DMS53 (cell line): ENCODE measurements around the gene ABCA12.

Experiments used
- DNase-seq: peaks from one replicate; lab custom pipeline; 2025; lab: John Stamatoyannopoulos, UW

Gene ABCA12

GRCh38 chr2:215136669-215137328 lies 1.6 kb downstream of the ABCA12 start:
- no peak for DNase-seq

GRCh38 chr2:215120401-215120800 lies 18.0 kb downstream of the ABCA12 start:
- no peak for DNase-seq

- DNase-seq, result no peak
These were observed 18.6 kb downstream of the ABCA12 start for GRCh38 chr2:215119847-215120246.

- DNase-seq, result no peak
These were observed 27.5 kb downstream of the ABCA12 start for GRCh38 chr2:215110918-215111317.

GRCh38 chr2:215107216-215108056 lies 31.0 kb downstream of the ABCA12 start:
- no peak for DNase-seq

- no peak for DNase-seq
These were observed 32.6 kb downstream of the ABCA12 start for GRCh38 chr2:215105607-215106354.

GRCh38 chr2:215104226-215104625 lies 34.2 kb downstream of the ABCA12 start:
- DNase-seq, result no peak

- no peak for DNase-seq
These were observed 39.6 kb downstream of the ABCA12 start for GRCh38 chr2:215098875-215099274.

- no peak for DNase-seq
These were observed 54.3 kb downstream of the ABCA12 start for GRCh38 chr2:215084080-215084479.

GRCh38 chr2:215083146-215083545 lies 55.3 kb downstream of the ABCA12 start:
- DNase-seq, result no peak

- no peak for DNase-seq
These were observed 56.0 kb downstream of the ABCA12 start for GRCh38 chr2:215082446-215082845.

GRCh38 chr2:215080545-215080944 lies 57.9 kb downstream of the ABCA12 start:
- no peak for DNase-seq

- DNase-seq, result no peak
These were observed 66.8 kb downstream of the ABCA12 start for GRCh38 chr2:215071676-215072075.

GRCh38 chr2:215068399-215068798 lies 70.0 kb downstream of the ABCA12 start:
- DNase-seq, result no peak

GRCh38 chr2:215066124-215066523 lies 72.3 kb downstream of the ABCA12 start:
- DNase-seq, result no peak

GRCh38 chr2:215063526-215063925 lies 74.9 kb downstream of the ABCA12 start:
- DNase-seq, result no peak

- DNase-seq, result no peak
These were observed 77.4 kb downstream of the ABCA12 start for GRCh38 chr2:215060861-215061536.

- DNase-seq, result no peak
These were observed 78.7 kb downstream of the ABCA12 start for GRCh38 chr2:215059724-215060123.

- no peak for DNase-seq
These were observed 82.5 kb downstream of the ABCA12 start for GRCh38 chr2:215055891-215056290.

- no peak for DNase-seq
These were observed 85.6 kb downstream of the ABCA12 start for GRCh38 chr2:215052810-215053209.

- DNase-seq, result no peak
These were observed 86.0 kb downstream of the ABCA12 start for GRCh38 chr2:215052404-215052803.

GRCh38 chr2:215049341-215049740 lies 89.1 kb downstream of the ABCA12 start:
- DNase-seq, result peak; percentile 1
